Vagina (tissue), 2 donors: ENCODE data around the gene HCN3.

ENCODE experiments used
- POLR2AphosphoS5 ChIP-seq, 2 donors: sonication (generic); formaldehyde crosslinking; IDR thresholded peaks; one replicate each; pipeline ENCODE4 v1.9.0; 2017; ENCODE audit warnings: antibody characterized with exemption in 2 of 2, mild to moderate bottlenecking in 2 of 2, low read depth in 1 of 2; ENCODE audit not compliant: insufficient read depth in 1 of 2
- TF ChIP-seq, protein P1 (sequence below), 3 experiments: fragments of 450-650 bp in 2 of 3; fragments of 200-600 bp in 1 of 3; sonication (generic) in 1 of 3; IDR thresholded peaks; one replicate each; pipeline ENCODE4 v1.5.1; 2017 to 2019; ENCODE audit warnings: antibody characterized with exemption in 3 of 3, mild to moderate bottlenecking in 2 of 3, moderate library complexity in 2 of 3

DNA sequence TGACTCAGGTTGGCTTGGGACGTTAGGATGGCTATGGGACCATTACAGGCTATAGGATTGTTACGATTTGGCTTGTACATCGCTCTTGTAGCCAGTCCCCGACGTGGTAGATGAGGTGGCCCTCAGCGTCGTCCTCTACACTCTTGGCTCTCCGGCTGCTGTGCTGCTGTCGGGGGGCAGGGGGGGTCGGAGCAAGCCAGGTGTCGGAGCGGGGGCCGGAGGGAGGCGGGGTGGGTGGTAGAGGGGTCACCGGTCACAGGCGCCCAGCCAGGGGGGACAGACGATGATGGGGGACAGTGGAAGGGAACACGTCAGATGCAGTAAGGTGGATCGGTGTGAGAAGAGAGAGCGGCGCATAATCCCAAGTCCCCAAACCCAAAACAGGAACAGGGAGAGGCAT, 8.6 kb upstream of the HCN3 start:
- TF ChIP-seq, protein P1, sequence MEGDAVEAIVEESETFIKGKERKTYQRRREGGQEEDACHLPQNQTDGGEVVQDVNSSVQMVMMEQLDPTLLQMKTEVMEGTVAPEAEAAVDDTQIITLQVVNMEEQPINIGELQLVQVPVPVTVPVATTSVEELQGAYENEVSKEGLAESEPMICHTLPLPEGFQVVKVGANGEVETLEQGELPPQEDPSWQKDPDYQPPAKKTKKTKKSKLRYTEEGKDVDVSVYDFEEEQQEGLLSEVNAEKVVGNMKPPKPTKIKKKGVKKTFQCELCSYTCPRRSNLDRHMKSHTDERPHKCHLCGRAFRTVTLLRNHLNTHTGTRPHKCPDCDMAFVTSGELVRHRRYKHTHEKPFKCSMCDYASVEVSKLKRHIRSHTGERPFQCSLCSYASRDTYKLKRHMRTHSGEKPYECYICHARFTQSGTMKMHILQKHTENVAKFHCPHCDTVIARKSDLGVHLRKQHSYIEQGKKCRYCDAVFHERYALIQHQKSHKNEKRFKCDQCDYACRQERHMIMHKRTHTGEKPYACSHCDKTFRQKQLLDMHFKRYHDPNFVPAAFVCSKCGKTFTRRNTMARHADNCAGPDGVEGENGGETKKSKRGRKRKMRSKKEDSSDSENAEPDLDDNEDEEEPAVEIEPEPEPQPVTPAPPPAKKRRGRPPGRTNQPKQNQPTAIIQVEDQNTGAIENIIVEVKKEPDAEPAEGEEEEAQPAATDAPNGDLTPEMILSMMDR (IDR thresholded peaks at IDR 0.05): no peak
- no peak for TF ChIP-seq POLR2AphosphoS5 (IDR thresholded peaks at IDR 0.05; ENCODE audit: insufficient read depth in 1 of 2, low read depth in 1 of 2)
